ENCODE results near the gene ERC2.
"Not testable (repeated sequence)": the region's sequence is repeated elsewhere in the genome, so short reads cannot be mapped to it uniquely, and the experiment has no call there.

Gene ERC2

DNA sequence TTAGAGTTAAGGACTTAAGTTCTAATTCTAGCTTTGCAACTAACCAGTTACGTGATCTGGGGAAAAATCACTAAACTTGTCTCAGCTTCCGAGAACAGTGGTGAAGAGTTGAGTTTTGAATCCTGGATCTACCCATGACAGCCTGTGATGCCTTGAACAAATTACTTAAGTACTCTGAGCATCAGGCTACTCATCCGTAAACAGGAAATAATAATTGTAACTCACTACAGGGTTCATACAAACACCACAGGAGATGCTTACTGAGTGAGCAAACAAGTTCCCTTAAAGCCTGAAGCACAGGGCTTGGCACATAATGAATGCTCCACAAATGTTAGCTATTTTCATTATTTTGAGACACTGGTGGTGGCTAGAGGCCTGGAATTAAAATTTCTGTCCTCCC is 158.8 kb downstream of the ERC2 start:
- no peak for DNase-seq (ENCODE audit: low spot score)

- DNase-seq (ENCODE audit: low spot score) = no peak
These were observed 159.8 kb downstream of the ERC2 start for GRCh38 chr3:56308471-56308870.

- DNase-seq (ENCODE audit: low spot score) = no peak
These were observed 164.2 kb downstream of the ERC2 start for GRCh38 chr3:56304069-56304468.

- no peak for DNase-seq (ENCODE audit: low spot score)
These were observed 164.8 kb downstream of the ERC2 start for GRCh38 chr3:56303487-56303886.

- no peak for DNase-seq (ENCODE audit: low spot score)
These were observed 165.8 kb downstream of the ERC2 start for GRCh38 chr3:56302417-56302816.

- DNase-seq (ENCODE audit: low spot score) = no peak
These were observed 170.9 kb downstream of the ERC2 start for GRCh38 chr3:56297281-56297840.

DNA sequence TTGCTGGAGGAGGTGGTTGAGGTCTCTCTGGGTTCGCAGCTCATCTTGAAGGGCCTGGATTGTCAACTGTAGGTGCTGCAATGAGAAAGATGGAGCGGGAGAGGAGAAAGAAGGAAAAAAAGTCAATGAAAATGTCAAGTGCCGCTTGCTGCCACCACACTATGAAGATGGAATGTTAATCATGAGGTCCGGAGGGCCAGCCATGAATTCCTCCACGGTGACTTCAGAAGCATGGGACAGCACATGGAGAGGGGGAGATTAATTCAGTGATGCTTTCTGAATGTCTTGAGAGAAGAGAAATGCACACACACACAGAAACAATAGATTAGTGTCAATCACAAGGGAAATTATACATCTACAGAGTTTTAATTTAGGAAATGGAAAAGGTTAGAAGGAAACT is 171.9 kb downstream of the ERC2 start:
- DNase-seq (ENCODE audit: low spot score) = no peak

GRCh38 chr3:56295161-56295560 is 173.1 kb downstream of the ERC2 start:
- no peak for DNase-seq (ENCODE audit: low spot score)

GRCh38 chr3:56294286-56294685 is 174.0 kb downstream of the ERC2 start:
- no peak for DNase-seq (ENCODE audit: low spot score)

GRCh38 chr3:56291953-56292352 is 176.3 kb downstream of the ERC2 start:
- DNase-seq (ENCODE audit: low spot score) = no peak

- DNase-seq (ENCODE audit: low spot score) = no peak
These were observed 177.0 kb downstream of the ERC2 start for GRCh38 chr3:56291244-56291680.

DNA sequence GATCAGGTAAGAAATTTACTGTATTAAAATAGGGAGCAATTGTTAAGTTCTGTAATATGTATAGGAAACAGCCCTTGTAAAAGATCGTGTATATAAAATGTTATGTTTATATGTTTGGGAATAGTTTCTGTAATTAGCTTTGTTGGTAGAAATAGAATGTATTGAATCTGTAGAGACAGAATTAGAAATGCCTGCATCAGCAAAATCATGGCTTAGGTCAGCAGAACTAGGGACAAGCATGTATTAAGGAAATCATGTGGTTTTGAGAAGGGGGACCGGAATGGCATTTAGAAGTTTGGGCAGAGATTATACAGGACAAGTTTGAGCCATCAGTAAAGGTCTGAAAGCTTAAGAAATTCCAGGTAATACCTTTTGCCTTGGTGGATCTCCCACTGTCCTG is 177.9 kb downstream of the ERC2 start:
- no peak for DNase-seq (ENCODE audit: low spot score)

- DNase-seq (ENCODE audit: low spot score) = no peak
These were observed 180.0 kb downstream of the ERC2 start for GRCh38 chr3:56288258-56288657.

GRCh38 chr3:56282341-56282740 is 185.9 kb downstream of the ERC2 start:
- no peak for DNase-seq (ENCODE audit: low spot score)

DNA sequence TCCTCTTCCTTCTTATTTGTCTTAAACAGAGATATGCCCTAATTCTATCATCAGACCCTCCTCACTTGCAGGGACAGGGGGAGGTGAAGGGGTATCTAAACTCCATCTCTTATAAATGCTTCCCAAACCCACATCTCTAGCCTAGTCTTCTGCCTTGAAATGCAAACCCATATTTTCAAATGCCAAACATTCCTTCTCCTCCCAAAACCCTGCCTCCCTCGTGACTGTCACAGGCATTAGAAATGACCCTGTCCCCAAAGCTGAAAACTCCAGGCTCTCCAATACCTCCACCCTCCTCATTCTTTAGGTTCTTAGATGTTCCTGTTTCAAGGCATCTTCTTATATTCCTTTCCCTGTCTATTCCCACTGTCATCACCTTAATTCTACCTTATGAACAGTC is 191.0 kb downstream of the ERC2 start:
- DNase-seq (ENCODE audit: low spot score) = no peak

DNA sequence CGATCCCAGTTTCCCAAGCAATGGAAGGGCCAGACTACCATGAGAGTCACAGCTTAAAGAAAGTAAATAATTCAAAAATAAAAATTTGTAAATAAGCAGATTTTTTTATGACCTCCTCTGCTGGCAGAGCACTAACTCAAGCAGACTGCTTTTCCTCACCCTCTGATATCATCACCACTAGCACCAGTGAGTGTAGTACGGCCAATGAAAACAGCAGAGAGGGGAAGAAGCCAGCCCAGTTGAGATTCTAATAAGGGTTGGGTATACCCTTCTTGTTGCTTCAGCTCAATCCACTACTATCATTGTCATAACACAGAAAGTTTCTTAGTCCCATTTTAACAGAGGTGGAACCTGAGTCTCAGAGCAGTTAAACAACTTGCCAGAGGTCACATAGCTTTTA is 193.1 kb downstream of the ERC2 start:
- DNase-seq (ENCODE audit: low spot score) = no peak

DNA sequence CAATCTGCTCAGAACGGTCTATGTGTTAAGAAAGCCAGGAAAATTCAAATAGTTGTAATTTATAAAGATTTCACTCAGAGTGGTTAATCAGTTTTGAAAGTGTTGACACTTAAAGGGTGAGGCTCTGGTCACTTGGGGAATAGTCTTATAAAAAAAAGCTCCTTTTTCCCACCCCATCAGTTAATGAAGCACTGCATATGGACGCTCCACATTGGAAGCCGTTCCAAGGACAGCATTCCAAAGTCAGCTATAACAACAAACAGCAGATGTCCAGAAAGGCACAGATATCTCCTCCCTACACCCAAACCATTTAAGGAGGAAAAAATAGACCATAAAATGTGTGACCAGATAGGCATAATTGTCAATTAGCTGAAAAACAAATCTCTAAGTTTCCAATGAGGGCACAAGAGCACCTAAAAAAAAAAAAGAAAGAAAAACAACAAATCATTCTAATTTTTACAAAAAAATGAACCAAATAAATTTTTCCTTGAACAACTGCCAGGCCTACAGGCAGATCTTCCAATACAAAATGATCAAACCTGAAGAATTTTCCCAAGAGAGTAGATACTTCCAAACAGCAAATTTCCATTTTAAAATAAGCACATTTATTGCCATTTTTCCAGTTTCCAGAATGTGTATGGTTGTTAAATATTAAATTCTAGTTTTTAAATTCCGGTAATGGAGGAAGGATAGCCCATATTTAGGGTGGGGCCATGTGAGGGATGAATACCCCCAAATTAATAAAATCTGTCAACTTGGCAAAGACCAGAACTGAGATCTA is 198.3 kb downstream of the ERC2 start:
- DNase-seq (ENCODE audit: low spot score) = no peak

DNA sequence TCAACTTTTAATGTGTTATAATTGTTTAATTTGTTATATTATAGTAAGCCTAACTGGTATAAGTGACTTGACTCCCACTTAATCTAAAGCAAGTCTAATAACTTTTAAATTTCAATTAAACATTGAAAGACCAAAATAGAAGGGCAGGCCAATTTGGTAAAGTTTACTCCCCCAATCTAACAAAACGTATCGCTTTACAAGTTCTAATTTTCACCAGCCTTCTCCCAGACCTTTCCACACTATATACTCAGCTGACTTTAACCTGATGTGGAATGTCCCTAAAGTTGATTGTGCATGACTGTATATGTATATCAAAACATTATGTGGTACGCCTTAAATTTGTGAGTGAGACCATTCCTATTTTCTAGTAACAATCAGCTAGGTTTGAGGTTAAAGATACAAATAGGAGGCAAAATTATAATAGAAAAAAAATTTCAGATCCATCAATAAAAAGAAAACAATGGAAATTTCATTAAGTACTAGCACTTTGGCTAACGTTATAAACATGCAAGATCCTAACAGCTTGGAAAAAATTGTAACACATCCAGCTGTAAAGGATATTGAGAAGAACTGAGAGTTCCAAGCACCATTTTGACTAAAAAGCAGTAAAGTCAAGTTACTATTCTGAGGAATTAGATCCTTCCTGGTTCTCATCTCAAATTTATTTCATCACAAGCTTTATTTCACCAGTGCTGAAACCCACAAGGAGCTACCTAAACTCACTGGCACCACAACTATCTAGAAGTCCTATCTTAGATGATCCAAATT is 199.5 kb downstream of the ERC2 start:
- no peak for DNase-seq (ENCODE audit: low spot score)

DNA sequence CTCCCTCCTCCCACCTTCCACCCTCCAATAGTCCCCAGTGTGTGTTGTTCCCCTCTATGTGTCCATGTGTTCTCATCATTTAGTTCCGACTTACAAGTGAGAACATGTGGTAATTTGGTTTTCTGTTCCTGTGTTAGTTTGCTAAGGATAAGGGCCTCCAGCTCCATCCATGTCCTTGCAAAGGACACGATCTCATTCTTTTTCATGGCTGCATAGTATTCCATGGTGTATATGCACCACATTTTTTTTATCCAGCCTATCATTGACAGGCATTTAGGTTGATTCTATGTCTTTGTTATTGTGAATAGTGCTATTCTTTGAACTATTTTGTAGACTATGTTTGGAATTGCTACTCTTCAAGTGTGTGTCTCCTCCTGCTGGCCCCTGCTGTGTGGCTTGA is 206.4 kb downstream of the ERC2 start:
- not testable (repeated sequence) for DNase-seq (ENCODE audit: low spot score)

GRCh38 chr3:56260262-56260661 is 208.0 kb downstream of the ERC2 start:
- no peak for DNase-seq (ENCODE audit: low spot score)

DNA sequence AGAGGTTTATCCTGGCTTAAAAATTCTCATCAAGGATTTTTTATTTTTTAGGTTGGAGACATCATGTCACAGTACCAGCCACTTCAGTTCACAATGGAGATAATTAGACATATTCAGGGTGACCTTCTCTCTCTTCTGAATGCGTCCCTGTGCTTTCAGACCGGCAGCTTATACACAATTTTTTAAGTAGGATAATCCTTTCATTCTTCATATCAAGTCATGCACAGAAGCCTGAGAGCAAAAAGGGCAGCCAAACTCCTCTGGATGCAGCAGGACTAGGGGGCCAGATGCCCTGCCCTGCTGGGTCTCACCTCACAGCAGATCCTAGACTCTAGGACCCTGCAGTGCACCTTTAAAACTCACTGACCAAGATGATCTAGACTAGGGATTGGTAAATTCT is 210.4 kb downstream of the ERC2 start:
- DNase-seq (ENCODE audit: low spot score) = no peak

DNA sequence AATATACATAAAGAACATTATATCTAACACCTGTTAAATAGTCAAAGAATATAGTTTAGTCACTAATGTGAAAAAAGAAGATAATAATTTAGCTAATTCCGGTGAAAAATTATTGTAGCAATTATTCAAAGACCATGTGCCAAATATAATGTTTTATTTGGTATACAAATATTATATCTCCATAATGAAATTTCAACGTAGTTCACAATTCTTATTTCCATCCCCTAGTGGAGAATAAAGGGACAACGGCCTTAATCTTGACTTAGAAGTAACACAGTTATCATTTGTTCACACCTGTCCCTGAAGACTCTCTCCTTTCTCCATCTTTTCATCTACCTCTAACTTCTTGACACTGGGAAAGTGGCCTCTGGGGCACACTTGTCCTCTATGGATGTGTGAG is 213.4 kb downstream of the ERC2 start:
- no peak for DNase-seq (ENCODE audit: low spot score)

GRCh38 chr3:56253941-56254665 is 214.2 kb downstream of the ERC2 start:
- no peak for DNase-seq (ENCODE audit: low spot score)
